ENCODE results near the gene DAB2IP. TPM values are rescaled to one million over a fixed set of nuclear protein-coding genes. Genes with fewer than 3 reads are reported as not detected.
"Not testable (repeated sequence)": the region's sequence is repeated elsewhere in the genome, so short reads cannot be mapped to it uniquely, and the experiment has no call there.

DAB2IP gene
- total RNA-seq, 1 donor from 2014 or later = 41.7 TPM

- no peak overlapping the region for H3K4me2 ChIP-seq (ENCODE audit: low read length)
- Mint-ChIP-seq H3K9me3 (ENCODE audit: unreplicated experiment) (peaks cover 2% of the 10 kb centered on the region), H3K27me3 (ENCODE audit: low read depth, unreplicated experiment) (peaks cover 18% of the 10 kb centered on the region), H3K4me1 (ENCODE audit: low read depth, unreplicated experiment) (peaks cover 12% of the 10 kb centered on the region), H3K4me3 (ENCODE audit: unreplicated experiment) (no peak overlapping the region), H3K27ac (ENCODE audit: unreplicated experiment) (no peak overlapping the region), H3K36me3 (ENCODE audit: low read depth, unreplicated experiment) (peaks cover 5% of the 10 kb centered on the region)
- H3K79me2 ChIP-seq (ENCODE audit: insufficient read depth, low read length) = no peaks in the 10 kb centered on the region
- H3K27ac ChIP-seq (ENCODE audit: low read depth, low read length) = no peak overlapping the region
- no peaks in the 10 kb centered on the region for H3K9me3 ChIP-seq (ENCODE audit: insufficient read depth, low read depth, low read length)
- FAIRE-seq (no peak), DNase-seq (ENCODE audit: low read depth) (no peak)
- no peaks in the 10 kb centered on the region for H3K4me1 ChIP-seq (ENCODE audit: insufficient read depth, low read length)
- H3K4me3 ChIP-seq (ENCODE audit: insufficient read depth, low read depth, low read length) = no peak overlapping the region
- no peak overlapping the region for H3K9ac ChIP-seq (ENCODE audit: low read length)
- H3K27me3 ChIP-seq (ENCODE audit: insufficient read depth, low read length) = no peaks in the 10 kb centered on the region
- no peak for TF ChIP-seq CTCF (IDR thresholded peaks at IDR 0.05; ENCODE audit: insufficient read depth, low read depth, low read length)
- no peak for TF ChIP-seq EZH2 (IDR thresholded peaks at IDR 0.05; ENCODE audit: insufficient read depth, low read length)
- peaks cover 7% of the 10 kb centered on the region for H4K20me1 ChIP-seq (ENCODE audit: insufficient read depth, low read length)
- peaks cover 2% of the 10 kb centered on the region for H3K36me3 ChIP-seq (ENCODE audit: insufficient read depth, low read length)
- no peak overlapping the region for H2AFZ ChIP-seq (ENCODE audit: low read depth, low read length)
These were observed 135.6 kb downstream of the DAB2IP start for GRCh38 chr9:121786998-121787422.

DNA sequence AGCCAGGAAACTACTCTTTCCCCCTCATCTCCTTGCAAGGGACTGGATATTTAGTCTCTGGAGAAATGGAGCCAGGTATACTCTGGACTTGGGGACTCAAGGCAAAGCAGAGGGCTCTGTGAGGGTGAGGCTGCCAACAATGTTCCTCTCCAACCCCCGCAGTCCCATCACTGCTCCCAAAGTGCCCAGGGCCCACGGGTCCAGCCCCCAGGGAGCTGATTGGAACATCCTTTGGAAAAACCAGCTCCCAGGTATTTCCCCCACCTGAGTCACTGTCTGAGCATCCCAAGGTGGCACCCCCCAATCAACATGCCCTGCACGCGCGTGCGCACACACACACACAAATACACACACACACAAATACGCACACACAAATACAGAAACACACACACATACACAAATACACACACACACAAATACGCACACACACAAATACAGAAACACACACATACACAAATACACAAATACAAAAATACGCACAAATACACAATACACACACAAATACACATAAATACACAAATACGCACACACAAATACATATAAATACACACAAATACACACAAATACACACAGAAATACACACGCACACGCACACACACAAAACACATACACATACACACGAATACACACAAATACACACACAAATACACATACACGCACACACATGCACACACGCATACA, 137.4 kb downstream of the DAB2IP start:
- peaks cover 2% of the 10 kb centered on the region for H3K36me3 Mint-ChIP-seq (ENCODE audit: low read depth, unreplicated experiment)
- Histone ChIP-seq H3K27me3 (ENCODE audit: insufficient read depth, low read length) (no peaks in the 10 kb centered on the region), H3K27ac (ENCODE audit: low read depth, low read length) (no peak overlapping the region), H3K9ac (ENCODE audit: low read length) (no peak overlapping the region), H2AFZ (ENCODE audit: low read depth, low read length) (no peak overlapping the region), H3K36me3 (ENCODE audit: insufficient read depth, low read length) (no peaks in the 10 kb centered on the region), H4K20me1 (ENCODE audit: insufficient read depth, low read length) (peaks cover 5% of the 10 kb centered on the region), H3K79me2 (ENCODE audit: insufficient read depth, low read length) (no peaks in the 10 kb centered on the region), H3K4me2 (ENCODE audit: low read length) (no peak overlapping the region), H3K9me3 (ENCODE audit: insufficient read depth, low read depth, low read length) (no peaks in the 10 kb centered on the region), H3K4me1 (ENCODE audit: insufficient read depth, low read length) (no peaks in the 10 kb centered on the region), H3K4me3 (ENCODE audit: insufficient read depth, low read depth, low read length) (no peak overlapping the region)
- peaks cover 11% of the 10 kb centered on the region for H3K4me1 Mint-ChIP-seq (ENCODE audit: low read depth, unreplicated experiment)
- no peak overlapping the region for H3K27ac Mint-ChIP-seq (ENCODE audit: unreplicated experiment)
- TF ChIP-seq EZH2 (IDR thresholded peaks at IDR 0.05; ENCODE audit: insufficient read depth, low read length) (no peak), CTCF (IDR thresholded peaks at IDR 0.05; ENCODE audit: insufficient read depth, low read depth, low read length) (no peak)
- H3K9me3 Mint-ChIP-seq (ENCODE audit: unreplicated experiment) = peaks cover 2% of the 10 kb centered on the region
- DNase-seq (ENCODE audit: low read depth) (no peak), FAIRE-seq (no peak)
- no peak overlapping the region for H3K4me3 Mint-ChIP-seq (ENCODE audit: unreplicated experiment)
- H3K27me3 Mint-ChIP-seq (ENCODE audit: low read depth, unreplicated experiment) = peaks cover 25% of the 10 kb centered on the region

GRCh38 chr9:121790841-121791240, 139.4 kb downstream of the DAB2IP start:
- H3K4me3 Mint-ChIP-seq (ENCODE audit: unreplicated experiment) = no peak overlapping the region
- Histone ChIP-seq H3K27me3 (ENCODE audit: insufficient read depth, low read length) (no peaks in the 10 kb centered on the region), H3K4me3 (ENCODE audit: insufficient read depth, low read depth, low read length) (no peak overlapping the region), H3K36me3 (ENCODE audit: insufficient read depth, low read length) (no peaks in the 10 kb centered on the region), H3K27ac (ENCODE audit: low read depth, low read length) (no peak overlapping the region), H4K20me1 (ENCODE audit: insufficient read depth, low read length) (no peaks in the 10 kb centered on the region), H3K4me2 (ENCODE audit: low read length) (no peak overlapping the region), H3K9me3 (ENCODE audit: insufficient read depth, low read depth, low read length) (no peaks in the 10 kb centered on the region), H3K9ac (ENCODE audit: low read length) (no peak overlapping the region), H3K4me1 (ENCODE audit: insufficient read depth, low read length) (no peaks in the 10 kb centered on the region), H2AFZ (ENCODE audit: low read depth, low read length) (no peak overlapping the region), H3K79me2 (ENCODE audit: insufficient read depth, low read length) (no peaks in the 10 kb centered on the region)
- H3K4me1 Mint-ChIP-seq (ENCODE audit: low read depth, unreplicated experiment) = peaks cover 2% of the 10 kb centered on the region
- H3K36me3 Mint-ChIP-seq (ENCODE audit: low read depth, unreplicated experiment) = no peaks in the 10 kb centered on the region
- peaks cover 41% of the 10 kb centered on the region for H3K27me3 Mint-ChIP-seq (ENCODE audit: low read depth, unreplicated experiment)
- no peak for TF ChIP-seq CTCF (IDR thresholded peaks at IDR 0.05; ENCODE audit: insufficient read depth, low read depth, low read length)
- FAIRE-seq (no peak), DNase-seq (ENCODE audit: low read depth) (no peak)
- H3K27ac Mint-ChIP-seq (ENCODE audit: unreplicated experiment) = no peak overlapping the region
- peaks cover 5% of the 10 kb centered on the region for H3K9me3 Mint-ChIP-seq (ENCODE audit: unreplicated experiment)

DNA sequence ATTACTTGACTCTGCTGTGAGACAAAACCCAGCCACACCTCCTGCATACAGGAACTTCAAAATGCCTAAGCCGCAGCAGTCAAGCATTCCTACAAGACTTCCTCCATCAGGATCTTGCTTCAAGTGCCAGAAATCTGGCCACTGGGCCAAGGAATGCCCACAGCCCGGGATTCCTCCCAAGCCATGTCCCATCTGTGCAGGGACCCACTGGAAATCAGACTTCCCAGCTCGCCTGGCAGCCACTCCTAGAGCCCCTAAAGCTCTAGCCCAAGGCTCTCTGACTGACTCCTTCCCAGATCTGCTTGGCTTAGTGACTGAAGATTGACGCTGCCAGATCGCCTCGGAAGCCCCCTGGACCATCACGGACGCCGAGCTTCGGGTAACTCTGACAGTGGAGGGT, 141.0 kb downstream of the DAB2IP start:
- H3K9ac ChIP-seq (ENCODE audit: low read length); H3K27me3 ChIP-seq (ENCODE audit: insufficient read depth, low read length); H3K4me3 Mint-ChIP-seq (ENCODE audit: unreplicated experiment); H3K4me3 ChIP-seq (ENCODE audit: insufficient read depth, low read depth, low read length); H3K9me3 ChIP-seq (ENCODE audit: insufficient read depth, low read depth, low read length); DNase-seq (ENCODE audit: low read depth); H3K4me1 ChIP-seq (ENCODE audit: insufficient read depth, low read length); H3K9me3 Mint-ChIP-seq (ENCODE audit: unreplicated experiment); H3K36me3 Mint-ChIP-seq (ENCODE audit: low read depth, unreplicated experiment); H4K20me1 ChIP-seq (ENCODE audit: insufficient read depth, low read length); H3K4me2 ChIP-seq (ENCODE audit: low read length); FAIRE-seq; H3K27ac ChIP-seq (ENCODE audit: low read depth, low read length); H3K27ac Mint-ChIP-seq (ENCODE audit: unreplicated experiment); H3K79me2 ChIP-seq (ENCODE audit: insufficient read depth, low read length); H3K36me3 ChIP-seq (ENCODE audit: insufficient read depth, low read length); H3K4me1 Mint-ChIP-seq (ENCODE audit: low read depth, unreplicated experiment); H2AFZ ChIP-seq (ENCODE audit: low read depth, low read length): not testable (repeated sequence)
- peaks cover 47% of the 10 kb centered on the region for H3K27me3 Mint-ChIP-seq (ENCODE audit: low read depth, unreplicated experiment)
